Ishikawa (cell line): Measurements from ENCODE around the gene SPINK4.

ENCODE experiments used
- CEBPB ChIP-seq: IDR thresholded peaks from 2 replicates; pipeline ENCODE4 v1.6.1; 2012
- CREB1 ChIP-seq: IDR thresholded peaks from 2 replicates; pipeline ENCODE4 v1.6.1; 2012; ENCODE audit warnings: low read depth
- EP300 ChIP-seq: IDR thresholded peaks from 2 replicates; pipeline ENCODE4 v1.6.1; 2012; ENCODE audit warnings: borderline replicate concordance
- FOXM1 ChIP-seq: IDR thresholded peaks from 2 replicates; pipeline ENCODE4 v1.6.1; 2012; ENCODE audit warnings: low read depth, borderline replicate concordance
- NFIC ChIP-seq: IDR thresholded peaks from 2 replicates; pipeline ENCODE4 v1.6.1; 2012
- RAD21 ChIP-seq: IDR thresholded peaks from 2 replicates; pipeline ENCODE4 v1.6.1; 2012; ENCODE audit warnings: low read depth
- TAF1 ChIP-seq: IDR thresholded peaks from 2 replicates; pipeline ENCODE4 v1.6.1; 2012; ENCODE audit warnings: low read depth, mild to moderate bottlenecking
- TCF12 ChIP-seq: IDR thresholded peaks from 2 replicates; pipeline ENCODE4 v1.6.1; 2012; ENCODE audit warnings: low read depth
- YY1 ChIP-seq: IDR thresholded peaks from 2 replicates; pipeline ENCODE4 v1.6.1; 2012; ENCODE audit warnings: low read depth
- ZBTB7A ChIP-seq: IDR thresholded peaks from 2 replicates; pipeline ENCODE4 v1.6.1; 2012; ENCODE audit warnings: low read depth
- TF ChIP-seq, protein P1 (sequence below): IDR thresholded peaks from 2 replicates; pipeline ENCODE4 v1.6.1; 2012; ENCODE audit warnings: low read depth, mild to moderate bottlenecking
- TF ChIP-seq, protein P2 (sequence below): IDR thresholded peaks from 2 replicates; pipeline ENCODE4 v1.6.1; 2012

DNA sequence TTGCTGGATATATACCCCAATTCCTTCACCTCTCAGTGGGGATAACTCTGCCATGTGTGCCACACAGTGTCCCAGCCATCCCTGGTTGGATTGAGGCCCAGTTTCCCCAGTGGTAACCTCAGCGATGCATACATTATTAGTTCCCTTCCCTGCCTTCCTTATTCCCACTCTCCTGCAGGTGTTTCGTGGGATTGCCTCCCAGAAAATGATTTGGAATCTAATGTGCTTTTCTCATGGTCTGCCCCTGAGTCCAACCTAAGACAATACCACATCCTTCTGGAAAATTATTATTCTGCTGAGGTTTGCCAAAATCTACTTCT lies 8.4 kb upstream of the SPINK4 start:
- TF ChIP-seq, protein P1, sequence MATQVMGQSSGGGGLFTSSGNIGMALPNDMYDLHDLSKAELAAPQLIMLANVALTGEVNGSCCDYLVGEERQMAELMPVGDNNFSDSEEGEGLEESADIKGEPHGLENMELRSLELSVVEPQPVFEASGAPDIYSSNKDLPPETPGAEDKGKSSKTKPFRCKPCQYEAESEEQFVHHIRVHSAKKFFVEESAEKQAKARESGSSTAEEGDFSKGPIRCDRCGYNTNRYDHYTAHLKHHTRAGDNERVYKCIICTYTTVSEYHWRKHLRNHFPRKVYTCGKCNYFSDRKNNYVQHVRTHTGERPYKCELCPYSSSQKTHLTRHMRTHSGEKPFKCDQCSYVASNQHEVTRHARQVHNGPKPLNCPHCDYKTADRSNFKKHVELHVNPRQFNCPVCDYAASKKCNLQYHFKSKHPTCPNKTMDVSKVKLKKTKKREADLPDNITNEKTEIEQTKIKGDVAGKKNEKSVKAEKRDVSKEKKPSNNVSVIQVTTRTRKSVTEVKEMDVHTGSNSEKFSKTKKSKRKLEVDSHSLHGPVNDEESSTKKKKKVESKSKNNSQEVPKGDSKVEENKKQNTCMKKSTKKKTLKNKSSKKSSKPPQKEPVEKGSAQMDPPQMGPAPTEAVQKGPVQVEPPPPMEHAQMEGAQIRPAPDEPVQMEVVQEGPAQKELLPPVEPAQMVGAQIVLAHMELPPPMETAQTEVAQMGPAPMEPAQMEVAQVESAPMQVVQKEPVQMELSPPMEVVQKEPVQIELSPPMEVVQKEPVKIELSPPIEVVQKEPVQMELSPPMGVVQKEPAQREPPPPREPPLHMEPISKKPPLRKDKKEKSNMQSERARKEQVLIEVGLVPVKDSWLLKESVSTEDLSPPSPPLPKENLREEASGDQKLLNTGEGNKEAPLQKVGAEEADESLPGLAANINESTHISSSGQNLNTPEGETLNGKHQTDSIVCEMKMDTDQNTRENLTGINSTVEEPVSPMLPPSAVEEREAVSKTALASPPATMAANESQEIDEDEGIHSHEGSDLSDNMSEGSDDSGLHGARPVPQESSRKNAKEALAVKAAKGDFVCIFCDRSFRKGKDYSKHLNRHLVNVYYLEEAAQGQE: no peak
- TF ChIP-seq TAF1: no peak
- TF ChIP-seq EP300: no peak
- TF ChIP-seq RAD21: no peak
- no peak for TF ChIP-seq CEBPB
- TF ChIP-seq YY1: no peak
- TF ChIP-seq NFIC: no peak
- no peak for TF ChIP-seq CREB1
- TF ChIP-seq FOXM1: no peak
- no peak for TF ChIP-seq ZBTB7A
- TF ChIP-seq, protein P2, sequence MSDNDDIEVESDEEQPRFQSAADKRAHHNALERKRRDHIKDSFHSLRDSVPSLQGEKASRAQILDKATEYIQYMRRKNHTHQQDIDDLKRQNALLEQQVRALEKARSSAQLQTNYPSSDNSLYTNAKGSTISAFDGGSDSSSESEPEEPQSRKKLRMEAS: no peak
- no peak for TF ChIP-seq TCF12
